ENCODE data around the gene WFIKKN1.

WFIKKN1 gene

DNA sequence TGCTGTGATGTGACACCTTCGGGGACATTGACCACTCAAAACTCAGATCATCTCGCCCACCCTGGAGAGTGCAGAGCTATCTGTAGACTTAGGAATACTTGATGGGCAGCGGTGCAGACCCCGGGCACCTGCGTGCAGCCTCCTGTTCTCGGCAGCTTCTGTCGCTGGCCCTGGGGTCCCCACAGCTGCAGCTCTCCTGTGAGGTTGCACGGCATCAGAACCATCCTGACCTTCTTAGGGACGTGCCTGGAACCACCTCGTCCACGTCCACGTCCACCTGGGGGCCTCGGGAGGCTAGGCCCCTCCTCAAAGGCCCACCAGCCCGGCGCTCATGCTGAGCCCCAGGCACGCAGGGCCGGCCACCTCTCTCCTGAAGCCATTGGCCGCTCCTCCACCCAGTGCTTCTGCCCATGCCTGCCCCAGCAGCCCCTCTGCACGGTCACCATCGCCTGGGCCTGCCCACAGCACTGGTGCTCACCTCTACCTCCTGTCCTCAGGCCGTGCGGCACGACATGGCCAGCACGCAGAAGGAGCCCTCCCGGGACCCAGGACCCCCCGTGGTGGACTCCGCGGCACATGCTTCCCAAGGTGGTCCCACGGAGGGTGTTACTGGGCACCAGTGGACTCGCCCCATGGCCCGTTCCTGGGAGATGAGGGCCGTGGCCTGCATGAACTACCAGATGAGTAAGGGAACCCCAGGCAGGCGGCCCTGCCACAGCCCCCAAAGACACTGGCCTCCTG, 2.3 kb upstream of the WFIKKN1 start:
- no peak for DNase-seq (ENCODE audit: low read depth)
- TF ChIP-seq, protein P1, sequence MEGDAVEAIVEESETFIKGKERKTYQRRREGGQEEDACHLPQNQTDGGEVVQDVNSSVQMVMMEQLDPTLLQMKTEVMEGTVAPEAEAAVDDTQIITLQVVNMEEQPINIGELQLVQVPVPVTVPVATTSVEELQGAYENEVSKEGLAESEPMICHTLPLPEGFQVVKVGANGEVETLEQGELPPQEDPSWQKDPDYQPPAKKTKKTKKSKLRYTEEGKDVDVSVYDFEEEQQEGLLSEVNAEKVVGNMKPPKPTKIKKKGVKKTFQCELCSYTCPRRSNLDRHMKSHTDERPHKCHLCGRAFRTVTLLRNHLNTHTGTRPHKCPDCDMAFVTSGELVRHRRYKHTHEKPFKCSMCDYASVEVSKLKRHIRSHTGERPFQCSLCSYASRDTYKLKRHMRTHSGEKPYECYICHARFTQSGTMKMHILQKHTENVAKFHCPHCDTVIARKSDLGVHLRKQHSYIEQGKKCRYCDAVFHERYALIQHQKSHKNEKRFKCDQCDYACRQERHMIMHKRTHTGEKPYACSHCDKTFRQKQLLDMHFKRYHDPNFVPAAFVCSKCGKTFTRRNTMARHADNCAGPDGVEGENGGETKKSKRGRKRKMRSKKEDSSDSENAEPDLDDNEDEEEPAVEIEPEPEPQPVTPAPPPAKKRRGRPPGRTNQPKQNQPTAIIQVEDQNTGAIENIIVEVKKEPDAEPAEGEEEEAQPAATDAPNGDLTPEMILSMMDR (IDR thresholded peaks at IDR 0.05; ENCODE audit: insufficient read depth, low read depth, low read length, missing control alignments) = no peak
- H3K4me3 ChIP-seq (ENCODE audit: low read length) = no peak overlapping the region

DNA sequence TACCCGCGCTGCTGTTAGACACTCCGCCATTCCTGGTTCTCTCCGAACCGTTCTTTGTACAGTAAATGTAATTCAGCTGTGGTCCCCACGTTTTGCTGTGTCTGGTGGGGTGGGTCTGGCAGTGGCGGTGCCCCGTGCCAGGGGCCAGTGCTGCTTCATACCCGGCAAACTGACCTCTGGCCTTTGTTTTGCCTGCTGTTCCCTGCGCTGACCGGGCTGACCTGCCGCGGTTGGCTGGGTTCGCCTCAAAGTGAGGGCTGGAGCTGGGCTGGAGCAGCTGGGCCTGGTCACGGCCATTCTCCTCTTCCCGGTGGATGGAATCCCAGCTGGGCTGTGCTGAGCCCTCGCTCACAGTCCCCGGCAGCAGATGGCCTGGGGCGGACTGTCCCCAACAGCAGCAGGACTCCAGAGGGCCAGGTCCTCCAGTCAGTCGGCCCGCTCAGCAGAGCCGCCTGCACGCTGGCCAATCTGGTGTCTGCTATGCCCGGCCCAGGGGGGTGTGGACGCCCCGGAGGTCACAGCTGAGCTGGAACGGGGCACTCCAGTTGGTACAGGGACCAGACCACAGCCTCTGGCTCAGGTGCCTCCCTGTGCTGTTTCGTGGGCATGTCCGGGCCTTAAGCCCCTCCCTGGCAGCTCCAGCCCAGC, 1.5 kb upstream of the WFIKKN1 start:
- no peak for DNase-seq (ENCODE audit: low read depth)
- TF ChIP-seq, protein P1 (IDR thresholded peaks at IDR 0.05; ENCODE audit: insufficient read depth, low read depth, low read length, missing control alignments) = no peak
- no peak overlapping the region for H3K4me3 ChIP-seq (ENCODE audit: low read length)

DNA sequence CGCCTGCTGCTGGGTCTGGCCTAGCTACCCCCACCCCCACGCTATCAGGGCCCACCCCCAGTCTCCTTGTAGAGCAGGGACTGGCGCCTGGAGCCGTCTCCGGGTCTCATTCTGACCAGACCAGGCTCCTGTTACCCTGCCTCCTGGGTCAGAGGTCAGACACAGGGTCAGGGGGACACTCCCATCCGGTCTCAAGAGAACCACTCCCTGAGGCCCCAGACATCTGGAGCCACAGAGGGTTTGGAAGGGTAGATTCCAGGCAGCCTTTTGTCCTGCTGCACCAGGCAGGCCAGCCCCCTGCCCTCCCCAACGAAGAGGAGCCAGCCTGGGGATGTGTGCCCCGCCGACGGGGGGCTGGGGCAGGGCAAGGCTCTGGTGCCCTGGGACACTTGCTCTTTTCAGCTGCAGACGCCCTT, 944 bp upstream of the WFIKKN1 start:
- TF ChIP-seq, protein P1 (IDR thresholded peaks at IDR 0.05; ENCODE audit: insufficient read depth, low read depth, low read length, missing control alignments) = no peak
- no peak for DNase-seq (ENCODE audit: low read depth)
- H3K4me3 ChIP-seq (ENCODE audit: low read length) = no peak overlapping the region

DNA sequence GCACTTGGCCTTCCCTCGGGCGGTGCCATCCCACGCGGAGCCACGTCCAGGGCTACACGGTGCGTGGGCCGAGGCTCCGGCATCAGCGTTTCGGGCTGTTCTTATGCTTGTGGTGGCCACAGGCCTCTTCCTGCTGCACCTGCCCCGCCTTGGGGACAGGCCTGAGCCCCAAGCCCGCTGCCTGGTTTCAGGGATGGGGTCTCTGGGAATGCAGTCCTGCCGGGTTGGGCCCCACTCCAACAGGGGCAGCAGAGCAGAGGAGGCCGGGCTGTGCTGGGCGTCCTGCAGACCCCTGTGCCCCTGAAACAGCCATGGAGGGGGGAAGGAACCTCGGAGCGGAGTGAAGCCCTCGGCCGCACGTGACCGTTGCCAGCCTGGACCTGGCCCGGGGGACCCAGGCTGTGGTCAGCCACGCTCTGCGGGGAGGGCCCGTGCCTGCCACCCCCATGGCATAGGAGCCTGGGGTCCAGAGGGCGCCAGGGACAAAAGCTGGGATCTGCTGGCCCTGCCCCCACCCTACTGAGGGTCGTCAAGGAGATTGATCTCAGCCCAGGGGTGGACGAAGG, 453 bp upstream of the WFIKKN1 start:
- no peak for DNase-seq (ENCODE audit: low read depth)
- TF ChIP-seq, protein P1 (IDR thresholded peaks at IDR 0.05; ENCODE audit: insufficient read depth, low read depth, low read length, missing control alignments) = no peak
- H3K4me3 ChIP-seq (ENCODE audit: low read length) = no peak overlapping the region

DNA sequence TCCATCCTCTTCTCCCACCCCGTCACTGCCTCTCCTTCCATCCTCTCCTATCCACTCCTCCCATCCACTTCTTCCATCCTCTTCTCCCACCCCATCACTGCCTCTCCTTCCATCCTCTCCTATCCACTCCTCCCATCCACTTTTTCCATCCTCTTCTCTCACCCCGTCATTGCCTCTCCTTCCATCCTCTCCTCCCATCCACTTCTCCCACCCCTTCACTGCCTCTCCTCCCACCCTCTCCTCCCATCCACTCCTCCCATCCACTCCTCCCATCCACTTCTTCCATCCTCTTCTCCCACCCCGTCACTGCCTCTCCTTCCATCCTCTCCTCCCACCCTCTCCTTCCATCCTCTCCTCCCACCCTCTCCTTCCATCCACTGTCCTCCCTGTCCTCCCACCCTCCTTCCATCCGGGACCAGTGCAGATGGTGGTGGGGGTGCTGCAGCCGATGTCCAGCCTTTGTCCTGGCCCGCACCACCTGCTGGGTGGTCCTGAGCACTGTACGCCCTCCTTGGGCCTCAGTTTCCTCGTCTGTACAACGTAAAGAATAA, 1.1 kb downstream of the WFIKKN1 start:
- H3K4me3 ChIP-seq (ENCODE audit: low read length) = no peak overlapping the region
- TF ChIP-seq, protein P1 (IDR thresholded peaks at IDR 0.05; ENCODE audit: insufficient read depth, low read depth, low read length, missing control alignments) = no peak
- DNase-seq (ENCODE audit: low read depth) = no peak

DNA sequence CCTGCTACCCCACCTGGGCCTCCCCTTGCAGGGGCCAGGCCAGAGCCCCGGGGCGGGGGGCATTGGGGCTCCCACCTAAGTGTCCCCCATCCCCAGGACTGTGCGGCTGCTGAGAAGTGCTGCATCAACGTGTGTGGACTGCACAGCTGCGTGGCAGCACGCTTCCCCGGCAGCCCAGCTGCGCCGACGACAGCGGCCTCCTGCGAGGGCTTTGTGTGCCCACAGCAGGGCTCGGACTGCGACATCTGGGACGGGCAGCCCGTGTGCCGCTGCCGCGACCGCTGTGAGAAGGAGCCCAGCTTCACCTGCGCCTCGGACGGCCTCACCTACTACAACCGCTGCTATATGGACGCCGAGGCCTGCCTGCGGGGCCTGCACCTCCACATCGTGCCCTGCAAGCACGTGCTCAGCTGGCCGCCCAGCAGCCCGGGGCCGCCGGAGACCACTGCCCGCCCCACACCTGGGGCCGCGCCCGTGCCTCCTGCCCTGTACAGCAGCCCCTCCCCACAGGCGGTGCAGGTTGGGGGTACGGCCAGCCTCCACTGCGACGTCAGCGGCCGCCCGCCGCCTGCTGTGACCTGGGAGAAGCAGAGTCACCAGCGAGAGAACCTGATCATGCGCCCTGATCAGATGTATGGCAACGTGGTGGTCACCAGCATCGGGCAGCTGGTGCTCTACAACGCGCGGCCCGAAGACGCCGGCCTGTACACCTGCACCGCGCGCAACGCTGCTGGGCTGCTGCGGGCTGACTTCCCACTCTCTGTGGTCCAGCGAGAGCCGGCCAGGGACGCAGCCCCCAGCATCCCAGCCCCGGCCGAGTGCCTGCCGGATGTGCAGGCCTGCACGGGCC, 1.9 kb downstream of the WFIKKN1 start:
- TF ChIP-seq, protein P1 (IDR thresholded peaks at IDR 0.05; ENCODE audit: insufficient read depth, low read depth, low read length, missing control alignments) = no peak
- DNase-seq (ENCODE audit: low read depth) = no peak
- no peak overlapping the region for H3K4me3 ChIP-seq (ENCODE audit: low read length)
